CD14-positive monocyte (primary cell): ENCODE measurements around the gene DIPK1C. TPM values are rescaled to one million over a fixed set of nuclear protein-coding genes. Genes with fewer than 3 reads are reported as not detected.

Source experiments
- DNase-seq, 3 donors: peaks; one replicate each; pipeline ENCODE4 v3.0.0-alpha.2; 2011 to 2022
- H2AFZ ChIP-seq: 2 replicates; pipeline ENCODE4 v1.6.0; 2012; ENCODE audit warnings: mild to moderate bottlenecking, low read depth, low read length, inconsistent platforms; ENCODE audit not compliant: insufficient read depth, poor library complexity, severe bottlenecking
- H3K27ac ChIP-seq, 2 donors: 1 replicate in 1 of 2; 2 replicates in 1 of 2; pipeline ENCODE4 v1.5.1; 2012 to 2013; ENCODE audit warnings: low read length in 2 of 2, control low read depth in 1 of 2, inconsistent platforms in 1 of 2, low read depth in 1 of 2, mild to moderate bottlenecking in 1 of 2
- H3K27me3 ChIP-seq, 2 donors: one replicate each; pipeline versions ENCODE4 v1.6.0 to v1.6.1; 2011 to 2013; ENCODE audit warnings: low read length in 2 of 2; ENCODE audit not compliant: control insufficient read depth in 2 of 2, insufficient read depth in 2 of 2
- H3K36me3 ChIP-seq, 2 donors: replicated peaks in 1 of 2; 1 replicate in 1 of 2; 2 replicates in 1 of 2; pipeline versions ENCODE4 v1.5.1 to v1.6.1; 2012 to 2013; ENCODE audit warnings: low read length in 2 of 2, control low read depth in 1 of 2, inconsistent platforms in 1 of 2, mild to moderate bottlenecking in 1 of 2; ENCODE audit not compliant: insufficient read depth in 2 of 2, control insufficient read depth in 1 of 2
- H3K4me1 ChIP-seq, 2 donors: 1 replicate in 1 of 2; 2 replicates in 1 of 2; pipeline versions ENCODE4 v1.5.1 to v1.6.1; 2012 to 2013; ENCODE audit warnings: low read length in 2 of 2, control low read depth in 1 of 2, inconsistent platforms in 1 of 2, mild to moderate bottlenecking in 1 of 2, moderate library complexity in 1 of 2; ENCODE audit not compliant: insufficient read depth in 2 of 2, control insufficient read depth in 1 of 2
- H3K4me2 ChIP-seq: replicated peaks from 2 replicates; pipeline ENCODE3; 2012; ENCODE audit warnings: low read length, moderate library complexity, mild to moderate bottlenecking; ENCODE audit not compliant: poor library complexity, severe bottlenecking; ENCODE audit errors: extremely low read depth
- H3K4me3 ChIP-seq, 3 experiments: fragments of 200-600 bp in 1 of 3; sonication (generic) in 1 of 3; replicated peaks in 1 of 3; 1 replicate in 2 of 3; 2 replicates in 1 of 3; pipeline ENCODE4 v1.5.1; 2011 to 2013; ENCODE audit warnings: low read length in 3 of 3, mild to moderate bottlenecking in 3 of 3, control low read depth in 2 of 3, low read depth in 2 of 3, inconsistent platforms in 1 of 3, moderate library complexity in 1 of 3
- H3K79me2 ChIP-seq: 2 replicates; pipeline ENCODE4 v1.6.0; 2012; ENCODE audit warnings: mild to moderate bottlenecking, control low read depth, inconsistent platforms, low read length, moderate library complexity; ENCODE audit not compliant: insufficient read depth
- H3K9ac ChIP-seq: 2 replicates; pipeline ENCODE4 v1.6.0; 2017; ENCODE audit warnings: low read length, mild to moderate bottlenecking; ENCODE audit not compliant: insufficient read depth, poor library complexity, severe bottlenecking
- H3K9me3 ChIP-seq, 2 donors: replicated peaks in 1 of 2; 1 replicate in 1 of 2; 2 replicates in 1 of 2; pipeline versions ENCODE4 v1.5.1 to v1.6.1; 2012 to 2013; ENCODE audit warnings: low read length in 2 of 2, control low read depth in 1 of 2; ENCODE audit not compliant: control insufficient read depth in 1 of 2, insufficient read depth in 1 of 2
- H4K20me1 ChIP-seq: 2 replicates; pipeline ENCODE4 v1.6.0; 2012; ENCODE audit warnings: mild to moderate bottlenecking, low read length, control low read depth, moderate library complexity; ENCODE audit not compliant: insufficient read depth
- H3K27ac Mint-ChIP-seq, 7 donors: one replicate each; pipeline ENCODE4 v1.8.0; 2020; ENCODE audit warnings: mild to moderate bottlenecking in 7 of 7, mixed read lengths in 7 of 7, moderate library complexity in 6 of 7, inconsistent platforms in 2 of 7
- H3K27me3 Mint-ChIP-seq, 3 donors: one replicate each; pipeline ENCODE4 v1.8.0; 2021 to 2022; ENCODE audit warnings: low read depth in 3 of 3, mild to moderate bottlenecking in 3 of 3, mixed read lengths in 3 of 3, moderate library complexity in 3 of 3, inconsistent platforms in 1 of 3
- H3K36me3 Mint-ChIP-seq, 2 donors: one replicate each; pipeline ENCODE4 v1.8.0; 2020; ENCODE audit warnings: mixed read lengths in 2 of 2, inconsistent platforms in 1 of 2, mild to moderate bottlenecking in 1 of 2
- H3K4me1 Mint-ChIP-seq: one replicate; pipeline ENCODE4 v1.8.0; 2020; ENCODE audit warnings: mild to moderate bottlenecking, mixed read lengths
- H3K4me3 Mint-ChIP-seq, 2 donors: one replicate each; pipeline ENCODE4 v1.8.0; 2020; ENCODE audit warnings: mild to moderate bottlenecking in 2 of 2, mixed read lengths in 2 of 2, moderate library complexity in 1 of 2
- H3K9me3 Mint-ChIP-seq, 7 donors: one replicate each; pipeline ENCODE4 v1.8.0; 2020 to 2022; ENCODE audit warnings: mixed read lengths in 7 of 7, mild to moderate bottlenecking in 6 of 7, moderate library complexity in 6 of 7, inconsistent platforms in 2 of 7
- CTCF ChIP-seq: fragments of 200-600 bp; IDR thresholded peaks from one replicate; pipeline ENCODE4 v1.8.0; 2022; ENCODE audit warnings: antibody characterized with exemption, mild to moderate bottlenecking
- WGBS: methylation state at CpG from one replicate; pipeline ENCODE4 v1.1.5; 2013; ENCODE audit warnings: missing lambda C conversion rate; ENCODE audit not compliant: insufficient coverage; 5-methylcytosine and 5-hydroxymethylcytosine counted together
- intact Hi-C, 2 donors: fragments of 100-400 bp; cut with micrococcal nuclease; formaldehyde crosslinking; loops; one replicate each; pipeline versions ENCODE4 v1.15.0 to v1.15.1; 2023
- polyA plus RNA-seq, 3 donors: library from polyadenylated mRNA; depleted of rRNA in 1 of 3; unstranded in 2 of 3; stranded (reverse) in 1 of 3; fragments of 300-500 nt in 2 of 3; fragments of >200 nt in 1 of 3; fragmentation: Illumina TruSeq in 2 of 3; gene quantifications; 1 replicate in 2 of 3; 2 replicates in 1 of 3; pipeline ENCODE4 v1.2.3, GENCODE V29; 2012 to 2021

Gene DIPK1C
- polyA plus RNA-seq, 3 donors, result not detected

GRCh38 chr18:74446178-74446577 lies 10.9 kb downstream of the DIPK1C start:
- H3K27ac Mint-ChIP-seq, result peak overlapping the region in 1 of 7 donors; percentile 19
- peaks cover 13% of the 10 kb centered on the region for H3K4me1 Mint-ChIP-seq
- no peak overlapping the region for H3K4me3 Mint-ChIP-seq
- Histone ChIP-seq H3K9ac (no peak overlapping the region), H4K20me1 (no peaks in the 10 kb centered on the region), H3K4me1 (peaks cover 5 to 7% of the 10 kb centered on the region in 2 donors), H3K36me3 (no peaks in the 10 kb centered on the region), H3K79me2 (no peaks in the 10 kb centered on the region), H3K27me3 (no peaks in the 10 kb centered on the region), H3K9me3 (no peaks in the 10 kb centered on the region), H3K4me3 (no peak overlapping the region), H2AFZ (no peak overlapping the region), H3K27ac (no peak overlapping the region), H3K4me2 (no peak overlapping the region)
- intact Hi-C loops, result no loop called here
- peaks cover under 1 to 9% (median 8%) of the 10 kb centered on the region in 3 donors for H3K27me3 Mint-ChIP-seq
- H3K9me3 Mint-ChIP-seq, result peaks cover 0 to 4% (median 0%) of the 10 kb centered on the region in 7 donors
- TF ChIP-seq CTCF, result no peak
- no peaks in the 10 kb centered on the region for H3K36me3 Mint-ChIP-seq
- no peak for DNase-seq
- WGBS, result 82% methylated on average over 7 of the region's 11 CpGs

DNA sequence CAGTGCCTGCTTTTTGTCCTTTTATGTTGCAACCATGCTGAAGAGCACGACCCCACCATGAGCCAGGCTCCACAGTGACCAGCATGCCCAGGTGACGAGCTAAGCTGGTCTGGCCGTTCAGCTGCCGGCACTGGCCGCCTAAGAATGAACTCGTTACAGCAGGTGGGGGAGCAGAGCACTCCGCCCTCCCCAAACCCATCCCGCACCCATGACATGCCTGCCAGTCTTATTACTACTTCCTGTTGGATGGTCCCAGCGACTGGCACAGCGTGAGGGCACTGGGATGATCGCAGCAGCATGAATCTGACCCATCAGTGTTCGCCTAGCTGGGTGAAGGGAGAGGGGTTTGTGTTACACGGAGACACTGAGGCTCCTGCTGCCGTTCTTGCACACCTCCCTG lies 11.5 kb downstream of the DIPK1C start:
- Histone ChIP-seq H3K36me3 (no peaks in the 10 kb centered on the region), H3K27ac (no peak overlapping the region), H3K4me2 (no peak overlapping the region), H3K4me1 (peaks cover 5 to 7% of the 10 kb centered on the region in 2 donors), H3K9me3 (no peaks in the 10 kb centered on the region), H3K27me3 (no peaks in the 10 kb centered on the region), H3K4me3 (no peak overlapping the region), H4K20me1 (no peaks in the 10 kb centered on the region), H3K79me2 (no peaks in the 10 kb centered on the region), H2AFZ (no peak overlapping the region), H3K9ac (no peak overlapping the region)
- intact Hi-C loops, result no loop called here
- Mint-ChIP-seq H3K4me1 (peaks cover 13% of the 10 kb centered on the region), H3K36me3 (no peaks in the 10 kb centered on the region), H3K27me3 (peaks cover 2 to 7% (median 7%) of the 10 kb centered on the region in 3 donors), H3K27ac (no peak overlapping the region), H3K9me3 (peaks cover 0 to 4% (median 0%) of the 10 kb centered on the region in 7 donors), H3K4me3 (no peak overlapping the region)
- 93% methylated on average over 12 of the region's 14 CpGs for WGBS
- DNase-seq, result no peak
- TF ChIP-seq CTCF, result no peak
